GM18505 (cell line): ENCODE results near the gene NFKBIE.

ENCODE experiments used
- ATAC-seq: cut with Tn5 transposase; IDR thresholded peaks from one replicate; pipeline ENCODE4 v1.9.1; 2021; ENCODE audit not compliant: unreplicated experiment
- POLR2A ChIP-seq: IDR thresholded peaks from 4 replicates; pipeline ENCODE4 v1.6.1; 2011; ENCODE audit warnings: borderline replicate concordance; ENCODE audit not compliant: insufficient read depth, insufficient read length; ENCODE audit errors: extremely low read depth

Gene NFKBIE

DNA sequence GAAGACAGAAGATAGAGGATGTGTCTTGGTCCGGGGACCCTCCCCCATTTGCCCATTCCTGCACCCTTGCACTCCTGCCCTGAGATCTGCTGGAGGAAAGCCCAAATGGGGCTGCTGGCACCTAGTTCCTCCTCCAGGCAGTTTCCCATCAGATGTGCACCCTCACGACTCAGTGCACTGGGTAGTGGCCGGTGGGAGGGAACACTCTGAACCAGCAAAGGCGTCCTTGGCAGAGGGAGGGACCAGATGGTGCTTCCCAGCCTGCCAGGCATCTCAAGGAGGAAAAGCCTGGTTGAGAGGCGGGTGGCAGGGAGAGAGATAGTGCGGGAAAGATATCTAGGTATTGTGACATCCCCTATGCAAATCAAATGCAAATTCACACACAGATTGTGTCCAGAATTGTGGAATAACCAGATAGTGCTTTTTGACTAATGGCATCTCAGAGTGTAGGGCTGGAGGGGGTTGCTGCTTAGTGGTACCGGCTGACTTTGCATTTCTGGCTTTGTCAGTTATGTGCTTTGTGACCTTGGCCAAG lies 24.4 kb upstream of the NFKBIE start:
- TF ChIP-seq POLR2A: no peak
- no peak for ATAC-seq

DNA sequence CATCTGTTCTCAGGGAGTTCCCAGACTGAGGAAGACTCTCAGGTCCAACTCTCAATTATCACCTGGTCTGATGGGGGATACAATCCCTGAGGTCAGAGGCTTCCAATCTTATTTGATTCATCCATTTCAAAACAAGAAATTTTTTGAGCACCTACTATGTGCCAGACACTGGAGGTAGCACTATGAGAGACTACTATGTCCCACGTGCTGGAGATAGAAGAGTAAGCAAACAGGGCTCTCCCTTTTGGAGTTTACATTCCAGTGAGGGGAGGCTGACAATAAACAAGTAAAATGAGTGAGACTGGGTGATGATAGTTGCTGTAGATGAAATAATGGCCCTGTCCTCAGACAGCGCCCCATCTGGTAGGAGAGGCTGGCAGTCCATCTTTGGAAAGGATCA lies 21.4 kb upstream of the NFKBIE start:
- TF ChIP-seq POLR2A: no peak
- no peak for ATAC-seq

DNA sequence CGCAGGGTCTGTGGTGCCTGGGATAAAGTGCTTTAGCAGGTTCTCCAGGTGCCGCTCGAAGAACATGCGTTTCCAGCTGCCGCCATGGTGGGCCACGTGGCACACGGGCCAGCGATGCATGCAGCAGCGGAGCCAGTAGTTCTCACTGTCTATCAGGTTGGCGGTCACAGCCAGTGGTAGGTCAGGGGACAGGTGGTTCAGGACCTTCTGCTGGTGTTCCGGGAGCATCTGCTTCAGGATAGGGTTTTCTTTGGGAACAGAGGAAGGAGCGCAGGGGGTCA lies 20.9 kb upstream of the NFKBIE start:
- no peak for TF ChIP-seq POLR2A
- ATAC-seq: no peak

DNA sequence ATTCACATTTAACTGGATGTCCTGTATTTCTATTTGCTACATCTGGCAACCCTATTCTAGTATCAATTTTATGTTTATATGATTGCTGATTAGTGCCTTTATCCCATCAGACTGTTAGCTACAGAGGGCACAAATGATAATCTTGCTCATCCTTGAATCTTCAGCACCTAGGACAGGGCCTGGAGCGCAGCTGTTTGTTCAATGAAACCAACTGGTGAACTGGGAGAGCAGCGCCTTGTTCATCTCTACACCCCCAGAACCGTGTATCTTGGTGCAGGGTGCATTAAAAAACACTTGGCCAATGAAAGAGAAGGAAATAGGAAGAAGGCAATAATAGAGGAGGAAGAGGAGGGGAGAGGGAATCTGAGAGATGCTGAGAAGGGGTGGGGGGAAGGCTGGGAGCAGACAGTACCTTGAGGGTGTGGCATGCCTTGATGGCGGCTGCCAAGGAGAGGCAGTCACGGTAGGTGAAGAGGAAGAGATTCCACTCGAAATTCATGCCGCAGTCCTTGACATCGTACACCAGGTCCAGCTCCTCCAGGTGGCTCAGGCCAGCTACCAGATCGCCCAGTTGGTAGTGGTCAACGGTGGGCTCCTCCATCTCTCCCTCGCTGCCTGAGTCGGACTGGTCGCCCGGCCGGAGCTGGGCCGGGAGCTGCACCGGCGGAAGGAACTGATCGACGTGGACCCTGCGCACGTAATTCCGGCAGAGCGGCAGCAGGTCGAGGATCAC lies 20.4 kb upstream of the NFKBIE start:
- TF ChIP-seq POLR2A: no peak
- ATAC-seq: no peak

DNA sequence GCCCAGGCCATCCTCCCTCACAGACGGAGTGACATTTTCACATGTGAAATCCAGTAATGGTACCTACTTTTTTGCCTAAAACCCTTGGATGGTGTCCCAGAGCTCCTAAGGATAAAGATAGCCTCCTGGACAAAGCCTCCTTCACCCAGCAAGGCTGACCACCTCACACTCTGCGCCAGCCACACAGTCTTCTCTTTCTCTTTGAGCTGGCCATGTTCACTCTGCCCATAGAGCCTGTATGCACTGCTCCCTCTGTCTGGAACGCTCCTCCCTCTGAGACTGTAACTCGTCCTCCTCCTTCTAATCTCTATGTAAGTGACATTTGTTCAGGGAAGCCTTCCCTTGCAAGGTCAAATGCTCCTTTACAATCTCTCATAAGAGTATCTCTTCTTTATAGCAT lies 19.5 kb upstream of the NFKBIE start:
- TF ChIP-seq POLR2A: no peak
- ATAC-seq: no peak

DNA sequence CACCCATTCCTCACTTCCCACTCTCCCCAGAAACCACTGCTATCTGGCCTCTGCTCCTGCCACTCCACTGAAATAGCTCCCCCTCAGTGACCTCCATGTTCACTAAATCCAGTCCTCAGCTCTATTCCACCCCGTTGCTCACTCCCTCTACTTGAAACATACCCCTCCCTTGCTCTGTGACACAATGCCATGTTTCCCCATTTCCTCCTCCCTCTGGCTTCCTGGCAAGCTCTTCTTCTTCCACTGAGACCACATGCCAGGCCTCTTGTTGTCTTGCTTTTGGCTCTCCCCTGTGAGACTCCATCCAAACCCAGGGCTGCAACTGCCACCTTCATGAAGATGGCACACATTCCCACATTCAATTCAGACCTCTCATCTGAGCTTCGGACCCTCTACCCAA lies 18.8 kb upstream of the NFKBIE start:
- TF ChIP-seq POLR2A: no peak
- no peak for ATAC-seq

DNA sequence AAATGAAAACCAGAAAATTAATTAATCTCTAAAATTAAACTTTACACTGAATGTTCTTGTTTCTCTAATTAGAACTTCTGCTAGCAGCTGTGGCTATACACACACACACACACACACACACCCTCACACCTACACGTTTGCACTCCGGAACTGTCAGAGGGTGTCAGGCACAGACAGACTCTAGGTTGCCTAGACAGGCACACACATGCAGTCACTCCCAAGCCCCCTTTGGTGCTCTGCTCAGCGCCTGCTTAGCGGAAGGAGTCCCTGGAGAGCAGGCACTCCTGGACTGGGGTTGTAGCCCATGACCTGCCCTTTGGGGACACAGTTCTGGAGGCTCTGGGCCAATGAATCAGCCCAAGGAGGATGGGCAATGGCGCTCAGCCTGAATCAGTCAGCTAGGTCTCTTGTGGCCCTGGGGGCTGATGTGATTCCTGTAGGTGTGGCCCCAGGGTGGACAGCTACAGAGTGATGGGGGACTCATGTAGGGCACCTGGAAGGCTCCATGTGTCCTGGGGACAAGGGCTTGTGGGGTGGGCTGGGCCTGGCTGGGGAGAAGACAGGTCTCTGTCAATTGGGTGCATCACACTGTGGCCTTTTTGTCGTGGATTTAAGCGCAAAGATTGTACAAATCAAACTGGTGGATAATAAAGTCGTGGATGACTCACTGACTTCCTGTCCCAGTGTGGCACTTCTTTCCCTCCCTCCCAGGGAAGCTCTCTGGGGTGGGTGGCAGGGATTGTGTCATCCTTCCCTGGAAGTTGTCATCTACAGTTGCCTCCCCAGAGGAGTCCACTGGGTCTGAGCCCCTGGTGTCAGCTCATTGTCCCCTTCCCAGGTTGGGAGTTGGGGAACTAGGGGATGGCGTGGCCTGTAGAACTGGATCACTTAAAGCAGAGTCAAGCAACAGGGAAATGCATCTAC lies 13.7 kb upstream of the NFKBIE start:
- TF ChIP-seq POLR2A: no peak
- no peak for ATAC-seq

DNA sequence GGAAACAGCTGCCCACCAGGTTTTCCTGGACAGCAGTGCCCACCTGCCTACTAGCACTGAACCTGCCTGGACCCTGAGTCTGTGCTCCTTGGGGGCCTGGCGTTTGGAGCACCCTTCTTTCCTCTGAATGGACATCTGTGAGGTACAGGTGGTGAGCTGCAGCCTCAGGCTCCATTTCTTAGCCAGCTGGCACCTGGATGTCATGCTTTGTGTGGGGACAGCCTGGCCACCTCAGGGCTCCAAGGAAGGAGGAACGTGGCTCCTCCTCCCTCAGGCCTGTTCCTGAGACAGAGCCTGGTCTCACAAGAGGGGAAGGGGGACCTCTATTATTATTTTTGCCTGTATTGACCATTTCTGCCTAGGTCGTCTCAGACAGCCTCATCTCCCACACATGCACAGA lies 13.0 kb upstream of the NFKBIE start:
- no peak for TF ChIP-seq POLR2A
- ATAC-seq: no peak

DNA sequence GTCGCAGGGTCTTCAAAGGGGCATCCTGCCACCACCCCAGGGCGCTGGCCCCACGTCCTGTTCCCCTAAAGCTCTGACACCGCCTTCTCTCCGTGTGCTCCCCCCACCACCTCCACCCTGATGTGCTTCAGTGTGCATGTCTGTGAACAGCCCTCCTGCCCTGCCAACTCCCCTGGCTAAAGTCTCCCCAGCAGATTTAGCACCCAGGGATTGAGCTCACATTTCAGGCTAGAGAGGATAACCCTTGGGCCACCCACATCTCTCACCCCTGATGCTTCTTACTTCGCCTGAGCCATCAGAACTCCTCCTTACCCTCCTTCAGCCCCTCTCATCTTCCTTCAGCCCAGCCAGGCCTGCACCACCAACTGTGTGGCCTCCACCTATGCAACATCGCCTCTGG lies 12.4 kb upstream of the NFKBIE start:
- no peak for ATAC-seq
- TF ChIP-seq POLR2A: no peak

DNA sequence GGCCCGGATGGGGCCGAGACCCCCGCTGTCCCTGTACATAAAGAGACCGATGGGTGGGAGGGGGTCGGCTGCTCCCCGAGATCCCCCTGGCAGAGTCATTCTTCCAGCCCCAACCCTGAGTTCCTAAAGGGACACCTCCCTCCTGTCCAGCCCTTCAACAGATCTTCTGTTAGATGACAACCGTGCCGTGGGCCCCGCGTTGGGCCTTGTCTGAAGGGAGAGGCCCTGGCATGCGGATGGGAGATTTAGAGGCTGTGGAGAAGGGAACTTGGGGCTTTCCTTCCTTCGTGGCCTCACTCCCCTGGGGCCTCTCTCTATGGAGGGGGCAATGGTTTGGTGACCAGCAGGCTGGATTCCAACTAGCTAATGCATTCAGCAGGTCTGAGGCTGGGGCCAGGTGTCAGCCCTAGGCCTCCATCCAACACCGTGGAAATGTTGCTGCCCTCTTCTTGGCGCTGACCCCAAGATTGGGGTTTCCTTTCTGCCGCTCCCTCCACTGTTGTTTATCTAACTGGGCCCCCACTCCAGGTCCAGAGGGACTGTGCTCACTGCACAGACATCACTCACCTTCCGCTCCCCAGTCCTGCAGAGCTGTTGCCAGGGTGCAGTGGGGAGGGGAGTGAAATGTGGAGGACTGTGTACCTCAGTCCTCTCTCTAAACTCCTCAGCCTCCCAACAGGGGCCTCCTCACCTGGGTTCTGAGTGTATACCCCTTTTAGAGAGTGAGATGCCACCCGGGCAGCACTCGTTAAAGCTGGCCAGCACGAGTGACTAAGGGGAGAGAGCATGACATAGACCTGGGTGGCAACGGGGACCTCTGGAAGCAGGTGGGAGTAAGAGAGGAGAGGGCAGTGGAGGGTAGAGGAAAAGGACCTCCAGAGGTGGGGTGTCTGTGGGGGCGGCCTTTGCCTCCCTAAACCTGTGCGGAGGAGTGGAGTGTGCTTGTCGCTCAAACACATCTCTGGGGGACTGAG lies 11.6 kb upstream of the NFKBIE start:
- no peak for ATAC-seq

DNA sequence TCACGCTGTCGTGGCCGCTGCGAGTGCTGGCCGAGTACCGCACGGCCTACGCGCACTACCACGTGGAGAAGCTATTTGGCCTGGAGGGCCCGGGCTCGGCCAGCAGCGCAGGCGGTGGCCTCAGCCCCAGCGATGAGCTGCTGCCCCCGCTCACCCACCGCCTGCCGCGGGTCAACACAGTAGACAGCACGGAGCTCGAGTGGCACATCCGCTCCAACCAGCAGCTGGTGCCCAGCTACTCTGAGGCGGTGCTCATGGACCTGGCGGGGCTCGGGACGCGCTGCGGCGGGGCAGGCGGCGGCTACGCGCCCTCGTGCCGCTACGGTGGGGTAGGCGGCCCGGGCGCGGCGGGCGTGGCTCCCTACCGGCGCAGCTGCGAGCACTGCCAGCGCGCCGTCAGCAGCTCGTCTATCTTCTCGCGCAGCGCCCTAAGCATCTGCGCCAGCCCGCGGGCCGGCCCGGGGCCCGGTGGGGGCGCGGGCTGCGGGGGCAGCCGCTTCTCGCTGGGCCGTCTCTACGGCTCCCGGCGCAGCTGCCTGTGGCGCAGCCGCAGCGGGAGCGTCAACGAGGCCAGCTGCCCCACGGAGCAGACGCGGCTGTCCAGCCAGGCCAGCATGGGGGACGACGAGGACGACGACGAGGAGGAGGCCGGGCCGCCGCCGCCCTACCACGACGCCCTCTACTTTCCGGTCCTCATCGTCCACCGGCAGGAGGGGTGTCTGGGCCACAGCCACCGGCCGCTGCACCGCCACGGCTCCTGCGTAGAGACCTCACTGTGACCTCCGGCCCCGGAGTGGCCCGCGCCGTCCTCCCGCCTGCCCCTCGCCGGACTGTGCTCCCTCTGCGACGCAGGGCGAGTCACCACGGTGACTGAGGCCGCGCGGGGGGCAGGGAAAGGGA lies 10.6 kb upstream of the NFKBIE start:
- no peak for TF ChIP-seq POLR2A
- no peak for ATAC-seq

More for the DNA sequence above, 11.6 kb upstream of the NFKBIE start:
- no peak for TF ChIP-seq POLR2A

DNA sequence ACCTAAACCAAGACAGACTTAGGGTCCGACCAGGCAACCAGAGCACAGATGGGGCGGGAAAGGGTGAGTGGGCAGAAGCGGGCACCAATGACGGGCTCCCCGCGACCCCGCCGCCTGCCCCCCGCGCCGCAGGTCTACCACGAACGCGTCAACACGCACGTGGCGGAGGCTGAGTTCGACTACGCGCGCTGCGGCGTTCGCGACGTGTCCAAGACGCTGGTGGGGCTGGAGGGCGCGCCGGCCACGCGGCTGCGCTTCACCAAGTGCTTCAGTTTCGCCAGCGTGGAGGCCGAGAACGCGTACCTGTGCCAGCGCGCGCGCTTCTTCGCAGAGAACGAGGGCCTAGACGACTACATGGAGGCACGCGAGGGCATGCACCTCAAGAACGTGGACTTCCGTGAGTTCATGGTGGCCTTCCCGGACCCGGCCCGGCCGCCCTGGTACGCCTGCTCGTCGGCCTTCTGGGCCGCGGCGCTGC lies 10.0 kb upstream of the NFKBIE start:
- no peak for ATAC-seq

More for the DNA sequence above, 10.0 kb upstream of the NFKBIE start:
- TF ChIP-seq POLR2A: no peak
